Gastrocnemius medialis (tissue), 4 donors: ENCODE measurements around the gene NXN.

ENCODE experiments used
- POLR2A ChIP-seq, 2 donors: fragments of 450-650 bp; IDR thresholded peaks; one replicate each; pipeline ENCODE4 v1.6.1; 2017; ENCODE audit warnings: antibody characterized with exemption in 2 of 2, mild to moderate bottlenecking in 2 of 2, moderate library complexity in 2 of 2
- TF ChIP-seq, protein P1 (sequence below), 5 experiments: fragments of 450-650 bp in 3 of 5; fragments of 200-600 bp in 2 of 5; sonication (generic) in 2 of 5; IDR thresholded peaks in 4 of 5; conservative IDR thresholded peaks in 1 of 5; 1 replicate in 4 of 5; 2 replicates in 1 of 5; pipeline ENCODE4 v1.5.1; 2016 to 2019; ENCODE audit warnings: antibody characterized with exemption in 5 of 5, mild to moderate bottlenecking in 3 of 5, moderate library complexity in 3 of 5

DNA sequence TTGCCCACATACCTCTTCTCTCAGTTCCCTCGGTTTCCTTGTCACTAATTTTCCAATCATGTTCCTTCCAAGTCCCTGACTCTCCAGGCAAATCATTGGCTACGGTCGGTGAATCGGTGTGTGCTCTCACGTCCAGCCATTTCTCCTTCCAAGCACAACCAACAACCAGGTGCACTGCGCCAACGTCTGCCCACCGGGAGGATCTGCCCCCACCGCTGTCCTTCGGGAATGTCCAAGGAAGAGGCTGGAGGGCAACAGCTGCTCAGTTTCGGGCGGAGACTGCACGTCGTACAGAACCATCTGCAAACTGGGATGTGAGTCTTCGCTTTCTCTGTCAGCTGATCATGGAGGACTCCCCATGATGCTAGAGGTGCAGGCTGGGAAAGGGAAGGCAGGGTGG lies 8.4 kb upstream of the NXN start:
- no peak for TF ChIP-seq POLR2A (IDR thresholded peaks at IDR 0.05)
- TF ChIP-seq, protein P1, sequence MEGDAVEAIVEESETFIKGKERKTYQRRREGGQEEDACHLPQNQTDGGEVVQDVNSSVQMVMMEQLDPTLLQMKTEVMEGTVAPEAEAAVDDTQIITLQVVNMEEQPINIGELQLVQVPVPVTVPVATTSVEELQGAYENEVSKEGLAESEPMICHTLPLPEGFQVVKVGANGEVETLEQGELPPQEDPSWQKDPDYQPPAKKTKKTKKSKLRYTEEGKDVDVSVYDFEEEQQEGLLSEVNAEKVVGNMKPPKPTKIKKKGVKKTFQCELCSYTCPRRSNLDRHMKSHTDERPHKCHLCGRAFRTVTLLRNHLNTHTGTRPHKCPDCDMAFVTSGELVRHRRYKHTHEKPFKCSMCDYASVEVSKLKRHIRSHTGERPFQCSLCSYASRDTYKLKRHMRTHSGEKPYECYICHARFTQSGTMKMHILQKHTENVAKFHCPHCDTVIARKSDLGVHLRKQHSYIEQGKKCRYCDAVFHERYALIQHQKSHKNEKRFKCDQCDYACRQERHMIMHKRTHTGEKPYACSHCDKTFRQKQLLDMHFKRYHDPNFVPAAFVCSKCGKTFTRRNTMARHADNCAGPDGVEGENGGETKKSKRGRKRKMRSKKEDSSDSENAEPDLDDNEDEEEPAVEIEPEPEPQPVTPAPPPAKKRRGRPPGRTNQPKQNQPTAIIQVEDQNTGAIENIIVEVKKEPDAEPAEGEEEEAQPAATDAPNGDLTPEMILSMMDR (IDR thresholded peaks at IDR 0.05 in 4 of 5, conservative IDR thresholded peaks at IDR 0.05 in 1 of 5) = no peak
